Measurements from ENCODE around the gene CCDC97.
"Not testable (repeated sequence)": the region's sequence is repeated elsewhere in the genome, so short reads cannot be mapped to it uniquely, and the experiment has no call there.

DNA sequence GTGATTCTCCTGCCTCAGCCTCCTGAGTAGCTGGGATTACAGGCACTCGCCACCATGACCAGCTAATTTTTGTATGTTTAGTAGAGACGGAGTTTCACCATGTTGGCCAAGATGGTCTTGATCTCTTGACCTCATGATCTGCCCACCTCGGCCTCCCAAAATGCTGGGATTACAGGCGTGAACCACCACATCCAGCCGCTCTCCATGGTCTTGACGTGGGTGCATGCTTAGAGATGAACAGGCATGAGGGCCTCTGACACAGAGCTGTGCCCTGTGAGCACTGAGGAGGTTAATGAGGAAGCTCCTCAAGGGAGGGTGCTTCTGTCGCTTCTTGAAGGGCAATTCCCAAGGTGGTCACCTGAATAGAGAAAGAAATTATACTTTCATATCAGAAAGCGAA lies 20.2 kb upstream of the CCDC97 start:
- not testable (repeated sequence) for TF ChIP-seq POLR2AphosphoS5 (IDR thresholded peaks at IDR 0.05; ENCODE audit: borderline replicate concordance, low read depth, low read length); EZH2 (IDR thresholded peaks at IDR 0.05)

All from SK-N-MC (cell line).